Measurements from ENCODE around the gene MAPK10.
"Not testable (repeated sequence)": the region's sequence is repeated elsewhere in the genome, so short reads cannot be mapped to it uniquely, and the experiment has no call there.

MAPK10 gene

GRCh38 chr4:86334020-86334750, 25.7 kb downstream of the MAPK10 start:
- no peak for DNase-seq

GRCh38 chr4:86333236-86333635, 26.6 kb downstream of the MAPK10 start:
- DNase-seq, result no peak

GRCh38 chr4:86330961-86331742, 28.7 kb downstream of the MAPK10 start:
- no peak for DNase-seq

GRCh38 chr4:86330411-86330810, 29.4 kb downstream of the MAPK10 start:
- DNase-seq, result not testable (repeated sequence)

DNA sequence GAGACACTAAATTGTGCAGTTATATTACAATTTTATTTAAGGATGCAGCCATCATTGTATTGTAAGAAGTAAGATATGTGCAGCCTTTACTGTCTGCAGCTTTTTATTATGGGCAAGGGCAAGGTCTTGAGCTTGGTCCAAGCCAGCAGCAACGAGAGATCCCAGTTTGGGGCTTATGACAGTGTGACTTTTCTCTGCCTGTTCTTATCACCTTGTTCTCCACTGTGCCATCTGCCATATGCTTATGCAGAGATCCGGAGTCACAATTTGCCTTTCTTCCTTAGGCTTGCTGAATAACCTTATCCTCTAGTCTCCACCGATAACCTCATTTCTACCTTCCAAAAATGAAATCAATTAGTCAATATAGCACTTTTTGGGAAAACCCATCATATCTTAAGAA, 30.4 kb downstream of the MAPK10 start:
- no peak for DNase-seq

- DNase-seq, result no peak
Measured at GRCh38 chr4:86326400-86326799, 33.5 kb downstream of the MAPK10 start.

DNA sequence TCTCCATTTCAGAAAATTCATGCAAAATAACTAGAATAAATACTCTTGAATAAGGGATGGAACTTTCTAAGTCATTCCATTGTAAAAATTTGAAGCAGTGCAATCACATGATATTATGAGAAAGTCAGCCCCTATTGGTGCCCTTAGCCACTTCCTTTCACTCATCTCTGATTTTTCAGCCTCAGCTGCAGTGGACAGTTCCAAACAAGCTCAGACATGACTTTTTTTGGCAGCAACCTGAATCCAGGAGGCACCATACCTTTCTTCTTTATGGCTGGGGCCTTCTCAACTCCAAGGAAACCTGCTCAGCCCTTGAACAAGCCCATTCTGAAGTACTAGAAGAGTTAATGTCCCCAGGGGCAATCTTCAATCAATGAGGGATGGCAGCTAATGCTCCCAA, 40.5 kb downstream of the MAPK10 start:
- no peak for DNase-seq

DNA sequence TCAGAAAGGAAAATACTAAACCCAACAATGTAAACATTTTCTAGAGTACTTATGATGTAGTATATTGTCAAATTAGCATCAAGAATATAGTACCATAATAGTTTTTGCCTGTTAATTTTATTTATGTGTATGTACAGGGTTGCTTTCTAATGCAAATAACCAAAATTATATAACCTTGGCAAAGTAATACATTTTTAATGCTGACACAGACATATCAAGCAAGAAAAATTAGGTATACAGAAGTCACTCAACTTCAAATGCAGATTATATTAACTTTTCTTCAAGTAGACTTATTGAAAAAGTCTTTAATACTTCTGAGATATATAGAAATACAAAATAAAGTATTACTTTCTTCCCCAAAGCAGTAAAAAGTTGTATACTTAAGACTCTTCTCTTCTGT, 44.3 kb downstream of the MAPK10 start:
- DNase-seq, result no peak

DNA sequence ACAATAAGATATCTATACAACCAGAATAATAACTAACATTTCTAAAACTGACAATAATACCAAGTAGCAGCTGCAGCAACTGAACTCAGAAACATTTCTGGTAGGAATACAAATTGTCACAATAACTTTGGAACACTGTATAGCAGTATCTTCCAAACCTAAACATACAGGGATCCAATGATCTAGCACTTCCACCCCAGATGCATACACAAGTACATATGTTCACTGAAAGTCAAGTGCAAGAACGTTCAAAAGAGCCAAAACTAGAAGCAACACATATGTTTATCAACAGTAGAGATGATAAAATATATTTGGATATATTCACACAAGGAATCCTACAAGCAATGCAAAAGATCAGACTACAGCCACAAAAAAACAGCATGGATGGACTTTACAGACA, 46.2 kb downstream of the MAPK10 start:
- no peak for DNase-seq

- DNase-seq, result no peak
Measured at GRCh38 chr4:86307432-86307831, 52.4 kb downstream of the MAPK10 start.

GRCh38 chr4:86306816-86307215, 53.0 kb downstream of the MAPK10 start:
- peak in 1 of 2 experiments; percentile 29 for DNase-seq

GRCh38 chr4:86302830-86303229, 57.0 kb downstream of the MAPK10 start:
- DNase-seq, result no peak

DNA sequence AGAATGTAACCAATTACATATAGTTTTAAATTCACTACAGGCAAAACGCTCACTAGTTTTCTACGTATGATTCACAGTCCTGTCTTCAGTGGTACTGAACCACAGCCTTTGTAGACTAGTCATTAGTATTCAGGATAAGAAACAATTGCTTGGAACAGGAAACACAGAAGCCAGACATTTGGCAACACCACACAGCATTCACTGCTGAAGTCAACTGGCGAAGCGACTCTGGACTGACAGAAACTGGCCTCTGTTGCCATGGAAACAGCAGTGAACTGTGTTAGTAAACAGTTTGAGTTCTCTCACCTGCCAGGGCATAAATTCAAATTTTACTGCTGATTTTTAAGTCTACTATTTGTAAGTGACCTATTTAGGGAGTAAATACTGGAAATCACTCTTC, 57.6 kb downstream of the MAPK10 start:
- DNase-seq, result peak; percentile 30 to 64

DNA sequence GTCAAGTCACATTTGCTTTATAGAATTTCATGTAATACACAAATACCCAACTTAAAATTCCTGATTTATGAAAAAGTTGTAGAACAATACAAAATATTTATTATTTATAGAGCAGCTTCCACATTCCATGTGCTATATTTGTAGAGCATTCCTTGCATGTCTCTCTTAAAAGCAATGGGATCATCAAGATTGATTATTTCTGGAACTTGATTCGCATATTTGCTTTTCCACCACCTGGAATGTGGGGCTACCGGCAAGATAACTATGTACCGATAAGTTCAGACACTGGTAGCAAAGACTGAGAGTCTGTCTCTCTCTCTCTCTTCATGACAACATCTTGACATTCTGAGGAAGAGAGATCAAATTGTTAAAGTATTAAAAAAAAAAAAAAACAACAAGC, 59.3 kb downstream of the MAPK10 start:
- no peak for DNase-seq

DNA sequence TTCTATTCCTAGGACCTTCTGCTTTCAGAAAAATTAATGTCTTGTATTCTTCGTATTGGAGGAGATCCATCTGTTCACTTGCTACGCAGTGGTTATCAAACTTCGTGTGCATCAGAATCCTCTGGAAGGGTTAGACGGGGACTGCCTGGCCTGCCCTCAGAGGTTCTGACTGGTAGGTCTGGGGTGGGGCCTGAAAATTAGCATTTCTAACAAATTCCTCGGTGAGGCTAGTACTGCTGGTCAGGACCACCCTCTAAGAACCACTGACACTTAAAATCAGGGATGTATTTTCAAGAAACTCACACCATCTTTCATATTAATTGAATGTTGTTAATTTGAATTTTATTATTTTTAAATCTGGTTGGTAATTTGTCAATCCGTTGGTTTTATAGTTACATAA, 63.0 kb downstream of the MAPK10 start:
- DNase-seq, result no peak

DNA sequence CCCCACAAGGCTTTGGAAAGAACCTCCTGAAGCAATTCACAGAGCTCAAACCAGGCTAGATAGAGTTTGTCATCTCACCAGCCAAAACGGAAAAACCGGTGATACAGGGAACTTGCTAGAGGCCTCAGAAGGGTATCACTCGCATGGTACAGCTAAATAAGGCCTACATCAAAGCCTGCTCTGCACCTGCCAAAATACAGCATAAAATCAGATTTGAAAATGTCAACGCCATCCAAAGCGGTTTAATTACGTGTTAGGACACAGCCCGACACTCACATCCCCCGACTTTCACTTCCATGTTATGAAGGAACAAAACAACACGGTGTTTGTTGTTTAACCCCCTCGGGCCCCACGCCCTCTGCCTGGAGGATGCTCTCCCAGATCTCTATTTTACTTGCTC, 65.0 kb downstream of the MAPK10 start:
- no peak for DNase-seq

GRCh38 chr4:86291180-86291579, 68.7 kb downstream of the MAPK10 start:
- no peak for DNase-seq

DNA sequence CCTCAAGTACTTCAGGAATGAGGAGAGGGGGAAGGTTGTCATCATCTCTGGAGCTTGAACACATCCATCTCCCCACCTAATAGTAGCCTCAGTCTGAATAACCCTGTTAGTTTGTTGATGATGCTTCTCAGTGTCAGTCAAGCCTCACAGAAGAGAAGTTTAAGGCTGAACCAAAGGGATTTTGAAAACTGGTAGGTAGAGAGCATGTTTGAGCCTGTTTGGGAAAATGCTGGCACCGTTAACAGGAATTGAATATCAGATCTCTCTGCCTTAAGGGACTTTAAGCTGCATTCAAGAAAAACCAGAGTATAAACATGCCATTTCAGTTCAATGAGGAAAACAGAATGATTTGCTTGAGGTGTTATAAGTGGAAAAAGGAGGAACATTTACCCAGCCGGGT, 73.1 kb downstream of the MAPK10 start:
- DNase-seq, result no peak

DNA sequence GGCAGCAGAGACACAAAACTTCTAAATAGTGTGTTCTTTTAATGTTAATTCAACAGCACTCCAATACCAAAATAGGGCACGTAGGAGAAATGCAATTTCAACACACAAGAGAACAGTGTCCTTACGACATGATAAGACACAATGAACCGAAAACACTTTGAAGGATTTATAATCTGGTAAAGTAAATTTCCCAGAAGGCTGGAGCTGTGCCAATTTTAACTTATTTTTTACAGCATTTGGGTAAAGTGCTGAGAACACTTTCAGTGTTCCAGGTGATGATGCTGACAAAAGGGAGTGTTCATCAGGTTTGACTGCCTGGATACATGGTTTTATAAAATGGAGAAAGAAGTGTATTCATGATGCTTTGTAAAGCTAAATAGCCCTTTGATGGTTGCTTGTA, 76.5 kb downstream of the MAPK10 start:
- DNase-seq, result no peak

- no peak for DNase-seq
Measured at GRCh38 chr4:86280246-86280645, 79.6 kb downstream of the MAPK10 start.

- DNase-seq, result no peak
Measured at GRCh38 chr4:86279293-86279960, 80.4 kb downstream of the MAPK10 start.

DNA sequence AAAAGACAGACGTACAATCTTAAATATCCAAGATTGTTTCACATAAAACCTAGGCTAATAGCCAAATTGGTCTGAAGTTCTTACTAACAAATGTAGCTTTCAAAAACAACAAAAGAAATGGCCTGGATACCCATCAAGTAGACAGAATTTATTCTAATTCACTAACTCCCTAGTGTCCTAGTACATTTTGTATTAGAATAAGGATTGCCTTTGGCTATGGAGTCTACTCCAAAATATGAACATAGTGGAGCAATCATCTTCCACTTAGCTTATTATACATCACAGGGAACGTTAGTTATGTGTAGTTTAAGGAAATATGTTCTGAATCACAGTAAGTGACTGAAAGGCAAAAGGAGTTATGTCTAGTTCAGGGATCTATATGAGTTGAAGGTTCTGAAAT, 81.7 kb downstream of the MAPK10 start:
- no peak for DNase-seq

- no peak for DNase-seq
Measured at GRCh38 chr4:86274642-86275041, 85.2 kb downstream of the MAPK10 start.

- no peak for DNase-seq
Measured at GRCh38 chr4:86272669-86273068, 87.2 kb downstream of the MAPK10 start.
